ENCODE results near the gene ASTN2.
"Not testable (repeated sequence)": the region's sequence is repeated elsewhere in the genome, so short reads cannot be mapped to it uniquely, and the experiment has no call there.

ASTN2 gene

GRCh38 chr9:116479056-116479544 is 935.8 kb downstream of the ASTN2 start:
- no peak for DNase-seq (ENCODE audit: low spot score)

GRCh38 chr9:116477584-116478141 is 937.2 kb downstream of the ASTN2 start:
- no peak for DNase-seq (ENCODE audit: low spot score)

GRCh38 chr9:116476935-116477381 is 937.9 kb downstream of the ASTN2 start:
- no peak for DNase-seq (ENCODE audit: low spot score)

GRCh38 chr9:116476002-116476401 is 938.9 kb downstream of the ASTN2 start:
- no peak for DNase-seq (ENCODE audit: low spot score)

GRCh38 chr9:116475201-116475600 is 939.7 kb downstream of the ASTN2 start:
- no peak for DNase-seq (ENCODE audit: low spot score)

GRCh38 chr9:116471944-116472506 is 942.8 kb downstream of the ASTN2 start:
- no peak for DNase-seq (ENCODE audit: low spot score)

GRCh38 chr9:116471093-116471906 is 943.6 kb downstream of the ASTN2 start:
- no peak for DNase-seq (ENCODE audit: low spot score)

- no peak for DNase-seq (ENCODE audit: low spot score)
These were observed 945.9 kb downstream of the ASTN2 start for GRCh38 chr9:116468793-116469527.

GRCh38 chr9:116468369-116468768 is 946.5 kb downstream of the ASTN2 start:
- no peak for DNase-seq (ENCODE audit: low spot score)

GRCh38 chr9:116467740-116468351 is 947.0 kb downstream of the ASTN2 start:
- DNase-seq (ENCODE audit: low spot score): no peak

GRCh38 chr9:116466271-116467235 is 948.3 kb downstream of the ASTN2 start:
- DNase-seq (ENCODE audit: low spot score): no peak

- no peak for DNase-seq (ENCODE audit: low spot score)
These were observed 949.1 kb downstream of the ASTN2 start for GRCh38 chr9:116465576-116466270.

GRCh38 chr9:116464987-116465571 is 949.8 kb downstream of the ASTN2 start:
- DNase-seq (ENCODE audit: low spot score): no peak

- no peak for DNase-seq (ENCODE audit: low spot score)
These were observed 950.4 kb downstream of the ASTN2 start for GRCh38 chr9:116464423-116464822.

GRCh38 chr9:116461632-116462031 is 953.2 kb downstream of the ASTN2 start:
- no peak for DNase-seq (ENCODE audit: low spot score)

GRCh38 chr9:116460026-116460425 is 954.8 kb downstream of the ASTN2 start:
- no peak for DNase-seq (ENCODE audit: low spot score)

- DNase-seq (ENCODE audit: low spot score): no peak
These were observed 955.3 kb downstream of the ASTN2 start for GRCh38 chr9:116459576-116459975.

GRCh38 chr9:116456490-116457088 is 958.3 kb downstream of the ASTN2 start:
- DNase-seq (ENCODE audit: low spot score): no peak

- DNase-seq (ENCODE audit: low spot score): not testable (repeated sequence)
These were observed 960.3 kb downstream of the ASTN2 start for GRCh38 chr9:116454539-116454938.

Measured in germinal center (tissue), 1 donor.